ENCODE measurements around the gene PTAFR. TPM values are rescaled to one million over a fixed set of nuclear protein-coding genes. Genes with fewer than 3 reads are reported as not detected.

The PTAFR gene
- total and polyA plus RNA-seq, 2 of the 4 experiments (the other 2 are of a cell fraction) = 0.17 to 0.18 TPM

- TF ChIP-seq MAFK (IDR thresholded peaks at IDR 0.05; ENCODE audit: low read depth, low read length) (no peak), RFX5 (IDR thresholded peaks at IDR 0.05; ENCODE audit: low read depth, low read length) (no peak)
Observed at GRCh38 chr1:28173151-28173979, 3.1 kb downstream of the PTAFR start (continued).

- Histone ChIP-seq H3K4me1 (ENCODE audit: control insufficient read depth, insufficient read depth, low read length) (peaks cover 22% of the 10 kb centered on the region), H3K79me1 (ENCODE audit: low read depth in 1 of 2, low read length in 2 of 2) (no peaks in the 10 kb centered on the region), H2AK5ac (ENCODE audit: low read depth, low read length) (no peak overlapping the region), H2AK9ac (replicated peaks; ENCODE audit: low read depth, low read length, poor library complexity) (no peak overlapping the region), H3K56ac (ENCODE audit: extremely low read depth, insufficient read depth, low read length) (no peak overlapping the region), H3K4me3 (ENCODE audit: insufficient read depth, low read depth, low read length) (no peak overlapping the region), H2BK15ac (ENCODE audit: low read depth, low read length) (no peak overlapping the region), H3K9ac (ENCODE audit: low read depth, low read length) (no peak overlapping the region; the same call in 1 of the 2 replicates), H3K9me1 (ENCODE audit: insufficient read depth, low read length) (peaks cover 4% of the 10 kb centered on the region; the same call in 1 of the 2 replicates), H3K27ac (ENCODE audit: insufficient read depth, low read length) (peak overlapping the region; percentile 21; the same call in 1 of the 2 replicates), H4K20me1 (ENCODE audit: insufficient read depth, low read length) (no peaks in the 10 kb centered on the region), H4K5ac (ENCODE audit: low read depth, low read length) (no peak overlapping the region), H2BK120ac (ENCODE audit: low read depth, low read length) (no peak overlapping the region), H3K9me3 (ENCODE audit: control insufficient read depth, insufficient read depth, low read length) (no peaks in the 10 kb centered on the region), H3K14ac (replicated peaks; ENCODE audit: low read depth, low read length) (no peak overlapping the region), H4K8ac (ENCODE audit: low read depth in 2 of 2, low read length in 2 of 2) (no peak overlapping the region), H3K18ac (ENCODE audit: low read depth, low read length) (no peak overlapping the region), H3K36me3 (ENCODE audit: control insufficient read depth, insufficient read depth, low read length) (no peaks in the 10 kb centered on the region), H4K91ac (ENCODE audit: insufficient read depth, low read depth, low read length) (no peak overlapping the region), H3K4me2 (ENCODE audit: low read depth, low read length) (0 out of 2 replicates have a peak overlapping the region, but pooled peaks have one; percentile 7), H3K23ac (ENCODE audit: low read depth, low read length) (no peak overlapping the region), H2BK5ac (ENCODE audit: low read depth, low read length, poor library complexity, severe bottlenecking) (no peak overlapping the region), H3K27me3 (ENCODE audit: control insufficient read depth, insufficient read depth, low read length) (no peaks in the 10 kb centered on the region), H3K4ac (ENCODE audit: low read depth, low read length) (no peak overlapping the region), H2BK20ac (ENCODE audit: low read depth, low read length) (no peak overlapping the region), H2AFZ (replicated peaks; ENCODE audit: low read length, poor library complexity) (no peak overlapping the region)
- ATAC-seq (ENCODE audit: low read depth) = peak; percentile 25; the same call in 1 of the 2 replicates
- no TSS peak for BruUV-seq (replicated peaks)
- ChIA-PET POLR2A (ENCODE audit: unreplicated experiment) (interaction anchor here (1.0 kb wide), 1 partner anchor 12 kb away, joined by 13 read pairs; no protein-coding TSS in a partner anchor), CTCF (no interaction called here)
- DNase-seq = no peak
- dilution Hi-C loops (cut with HindIII; ENCODE audit: low sequenced_read_pairs, unreplicated experiment) = no loop called here
- in situ Hi-C loops (cut with MboI; ENCODE audit: low sequenced_read_pairs) = no loop called here
- no peak for TF ChIP-seq MAFK (IDR thresholded peaks at IDR 0.05; ENCODE audit: low read depth, low read length)
- TF ChIP-seq POLR2A (IDR thresholded peaks at IDR 0.05; ENCODE audit: low read depth, low read length) = no peak
- no peak for TF ChIP-seq CTCF (conservative IDR thresholded peaks at IDR 0.05; ENCODE audit: low read depth, low read length)
- no peak for TF ChIP-seq RCOR1 (IDR thresholded peaks at IDR 0.05; ENCODE audit: insufficient replicate concordance, low read length)
- TF ChIP-seq NFE2L2 (IDR thresholded peaks at IDR 0.05; ENCODE audit: low read depth, low read length) = no peak
- TF ChIP-seq MXI1 (IDR thresholded peaks at IDR 0.05; ENCODE audit: borderline replicate concordance, low read depth, low read length) = no peak
- no peak for TF ChIP-seq MAZ (IDR thresholded peaks at IDR 0.05; ENCODE audit: borderline replicate concordance, low read depth, low read length)
- no CpG with 5 or more reads among the region's 8 CpGs for WGBS, 2 experiments (ENCODE audit: extremely low coverage in 2 of 2, insufficient read length in 1 of 2)
- intact Hi-C loops (cut with micrococcal nuclease) = no loop called here
Observed at GRCh38 chr1:28172713-28173150, 3.8 kb downstream of the PTAFR start.
